ENCODE results near the gene TNP1.

Gene TNP1, protein sequence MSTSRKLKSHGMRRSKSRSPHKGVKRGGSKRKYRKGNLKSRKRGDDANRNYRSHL

DNA sequence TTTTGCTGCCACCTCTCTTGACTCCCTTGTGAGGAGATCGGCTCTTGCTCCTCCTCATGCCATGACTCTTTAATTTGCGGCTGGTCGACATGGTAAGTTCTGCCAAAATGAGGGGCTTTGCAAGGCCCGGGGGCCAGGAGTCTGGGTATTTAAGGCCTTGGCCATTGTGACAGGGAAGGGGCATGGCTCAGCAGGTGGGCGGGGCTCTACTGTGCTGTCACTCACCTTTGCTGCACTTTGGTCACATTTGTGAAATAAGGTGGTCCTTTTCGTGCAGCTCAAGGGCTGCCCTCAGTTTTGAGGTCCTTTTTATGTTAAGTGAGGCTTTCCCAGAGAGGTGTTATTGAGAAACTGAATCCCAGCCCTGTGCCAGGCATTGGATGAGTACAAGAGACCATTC is at the start of gene TNP1:
Gene TNP1, minus strand, starts transcription at position 121 of the 400 bp plus-strand sequence. Its CDS starts 30 bp downstream, at position 91.
- no peak for DNase-seq

DNA sequence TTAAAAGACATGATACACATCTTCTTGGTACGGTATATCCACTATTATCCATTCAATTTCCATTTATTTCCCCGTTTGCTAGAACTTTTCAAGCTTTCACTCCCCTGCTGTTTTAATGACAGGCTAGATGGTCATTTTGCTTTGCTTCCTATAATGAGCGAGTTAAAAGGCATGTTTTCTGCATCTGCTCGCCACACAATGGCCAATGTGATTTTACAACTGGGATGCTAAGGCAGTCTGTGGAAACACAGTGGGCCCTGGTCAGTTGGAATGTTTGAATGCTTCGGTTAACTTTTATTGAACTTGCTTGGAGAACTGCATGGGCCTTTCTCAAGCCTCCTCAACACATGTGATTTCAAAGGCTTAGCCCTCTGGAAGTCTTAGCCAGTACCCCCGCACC is 48.4 kb upstream of the TNP1 start:
- no peak for DNase-seq

DNA sequence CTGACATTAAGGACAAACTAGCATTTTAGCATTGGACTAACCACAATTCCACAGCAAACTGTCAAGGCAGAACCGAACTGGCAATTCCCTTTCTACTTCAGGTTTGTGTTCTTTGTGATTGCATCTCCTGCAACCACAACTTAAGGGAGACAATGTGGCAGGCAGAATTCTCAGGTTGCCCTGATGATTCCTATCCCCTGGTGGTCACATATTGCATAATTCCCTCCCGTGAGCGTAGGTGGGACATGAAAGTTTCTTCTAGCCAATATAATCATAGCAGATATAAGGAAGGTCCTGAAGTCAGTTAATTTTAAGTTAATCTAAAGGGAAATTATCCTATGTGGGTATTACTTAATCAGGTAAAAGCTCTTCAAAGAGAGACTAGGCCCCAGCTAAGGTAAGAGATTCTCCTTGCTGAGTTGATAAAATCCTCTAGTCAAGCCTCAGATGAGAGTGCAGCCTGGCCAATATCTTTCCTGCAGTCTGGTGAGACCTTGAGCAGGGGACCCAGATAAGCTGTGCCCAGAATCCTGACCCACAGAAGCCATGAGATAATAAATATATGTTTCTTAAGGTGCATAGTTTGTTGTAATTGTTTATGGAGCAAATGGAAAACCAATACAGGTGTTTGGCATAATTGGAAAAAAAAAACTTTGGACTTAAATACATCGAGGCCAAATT is 45.9 kb upstream of the TNP1 start:
- no peak for DNase-seq

DNA sequence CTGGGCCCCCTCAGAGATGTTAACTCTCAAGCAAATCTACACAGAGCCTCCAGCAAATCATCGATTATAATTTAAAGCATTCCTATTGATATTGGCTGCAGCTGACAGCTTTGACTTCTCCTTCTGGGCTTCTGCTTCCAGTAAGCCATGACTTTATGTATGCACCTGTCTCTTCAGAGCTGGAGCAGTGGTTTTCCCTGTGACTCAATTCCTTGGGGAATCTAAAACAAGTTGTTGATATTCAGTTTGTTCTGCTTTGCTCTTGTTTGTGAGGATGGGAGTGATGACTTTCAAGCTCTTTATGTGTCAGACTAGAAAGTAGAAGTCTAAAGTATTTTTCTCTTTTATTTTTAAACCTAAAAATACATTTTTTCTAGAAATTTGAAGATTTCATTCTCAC is 45.1 kb upstream of the TNP1 start:
- no peak for DNase-seq

DNA sequence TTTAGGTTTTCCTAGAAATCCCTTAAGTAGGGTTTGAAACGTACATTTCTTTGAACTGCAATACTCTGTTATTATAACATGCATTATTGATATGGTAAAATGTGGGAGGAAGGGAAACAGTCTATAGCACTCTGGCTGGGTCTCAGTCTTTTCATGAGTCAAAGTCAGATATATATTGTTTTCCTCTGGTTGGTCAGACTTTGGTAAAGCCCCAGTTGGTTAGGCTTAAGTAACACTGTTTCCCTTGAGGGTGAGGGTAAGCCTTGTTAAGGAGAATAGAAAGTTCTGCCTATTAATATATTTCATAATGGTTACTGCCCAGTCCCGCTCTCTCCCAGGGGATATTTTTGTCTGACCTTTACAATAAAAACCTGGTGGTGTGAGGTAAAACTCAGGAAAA is 44.7 kb upstream of the TNP1 start:
- no peak for DNase-seq

DNA sequence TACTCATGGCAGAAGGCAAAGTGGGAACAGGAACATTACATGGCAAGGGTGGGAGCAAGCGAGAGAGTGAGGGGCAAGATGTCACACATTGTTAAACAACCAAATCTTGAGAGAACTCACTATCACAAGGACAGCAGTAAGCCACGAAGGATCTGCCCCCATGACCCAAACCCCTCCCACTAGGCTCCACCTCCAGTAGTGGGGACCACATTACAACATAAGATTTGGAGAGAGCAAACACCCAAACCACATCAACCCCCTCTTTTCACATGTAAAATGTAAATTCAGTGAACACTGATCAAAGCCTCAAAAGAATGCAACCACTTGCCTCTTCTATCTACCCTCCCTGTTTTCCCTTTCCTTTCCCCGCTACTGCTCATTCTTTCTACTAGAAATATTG is 43.6 kb upstream of the TNP1 start:
- no peak for DNase-seq

DNA sequence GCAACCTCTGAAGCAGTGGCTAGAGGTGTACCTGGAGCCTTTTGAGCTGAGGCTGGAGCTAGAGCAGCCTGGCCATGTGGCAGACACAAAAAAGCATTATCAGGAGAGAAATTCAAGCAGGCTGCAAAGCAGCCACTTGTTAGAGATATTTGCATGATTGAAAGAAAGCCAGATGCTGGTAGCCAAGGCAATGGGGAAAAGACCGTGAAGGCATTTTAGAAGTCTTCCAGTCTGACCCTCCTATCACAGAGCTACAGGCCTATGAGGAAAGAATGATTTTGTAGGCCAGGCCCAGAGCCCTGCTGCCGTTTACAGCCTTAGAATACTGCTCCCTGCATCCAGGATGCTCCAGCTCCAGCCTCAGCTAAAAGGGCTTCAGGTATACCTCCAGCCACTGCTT is 41.4 kb upstream of the TNP1 start:
- DNase-seq, result no peak

DNA sequence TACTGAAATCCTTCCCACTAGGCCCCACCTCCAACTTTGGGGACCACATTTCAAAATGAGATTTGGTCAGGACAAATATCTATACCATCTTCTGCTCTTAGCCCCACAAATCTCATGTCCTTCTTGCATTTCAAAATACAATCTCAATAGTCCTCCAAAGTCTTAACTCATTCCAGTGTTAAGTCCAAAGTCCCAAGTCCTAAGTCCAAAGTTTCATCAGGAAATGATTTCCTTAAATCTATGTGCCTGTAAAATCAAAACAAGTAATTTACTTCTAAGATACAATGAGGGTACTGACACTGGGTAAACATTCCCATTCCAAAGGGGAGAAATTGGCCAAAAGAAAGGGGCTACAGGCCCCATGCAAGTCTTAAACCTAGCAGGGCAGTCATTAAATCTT is 40.5 kb upstream of the TNP1 start:
- no peak for DNase-seq

DNA sequence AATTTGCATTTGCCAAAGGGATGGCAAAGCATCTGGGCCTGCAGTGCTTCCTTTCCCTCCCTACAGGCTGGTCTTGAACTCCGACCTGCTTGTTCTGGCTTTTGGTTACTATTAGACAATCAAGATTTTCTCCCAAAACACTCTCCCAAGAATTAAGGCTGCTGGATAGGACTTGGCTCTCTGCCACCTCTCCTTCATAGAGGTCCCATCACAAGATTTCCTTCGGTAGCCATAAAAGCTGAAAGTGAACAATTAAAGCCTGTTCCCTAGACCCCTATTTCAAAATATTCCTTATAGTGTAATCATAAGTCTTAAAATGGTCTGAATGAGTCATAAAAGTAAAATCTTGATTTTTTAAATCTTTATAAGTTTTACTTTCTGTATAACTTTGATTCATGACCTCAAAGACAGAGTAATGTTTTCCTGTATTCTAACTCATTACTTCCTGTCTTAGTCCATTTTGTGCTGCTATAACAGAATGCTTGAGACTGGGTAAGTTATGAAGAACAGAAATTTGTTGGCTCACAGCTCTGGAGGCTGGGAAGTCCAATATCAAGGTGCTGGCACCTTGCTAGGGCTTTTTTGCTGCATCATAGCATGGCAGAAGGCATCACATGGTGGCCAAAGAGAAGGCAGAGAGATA is 37.8 kb upstream of the TNP1 start:
- no peak for DNase-seq

DNA sequence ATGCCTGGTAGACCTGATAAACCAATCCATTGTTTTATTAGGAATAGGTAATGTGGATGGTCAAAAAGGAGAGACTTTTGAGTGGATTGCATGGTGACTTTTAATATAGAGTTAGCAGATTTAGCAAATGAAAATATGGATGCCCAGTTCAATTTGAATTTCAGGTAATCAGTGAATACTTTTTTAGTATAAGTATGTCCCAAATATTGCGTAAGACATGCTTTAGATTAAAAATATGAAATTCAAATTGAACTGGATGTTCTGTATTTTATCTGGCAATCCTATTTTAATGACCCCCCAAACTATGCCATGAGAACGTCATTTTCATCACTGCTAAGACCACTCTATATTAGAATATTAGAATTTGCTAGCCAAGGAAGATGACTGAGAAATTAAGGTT is 30.3 kb upstream of the TNP1 start:
- DNase-seq, result no peak

DNA sequence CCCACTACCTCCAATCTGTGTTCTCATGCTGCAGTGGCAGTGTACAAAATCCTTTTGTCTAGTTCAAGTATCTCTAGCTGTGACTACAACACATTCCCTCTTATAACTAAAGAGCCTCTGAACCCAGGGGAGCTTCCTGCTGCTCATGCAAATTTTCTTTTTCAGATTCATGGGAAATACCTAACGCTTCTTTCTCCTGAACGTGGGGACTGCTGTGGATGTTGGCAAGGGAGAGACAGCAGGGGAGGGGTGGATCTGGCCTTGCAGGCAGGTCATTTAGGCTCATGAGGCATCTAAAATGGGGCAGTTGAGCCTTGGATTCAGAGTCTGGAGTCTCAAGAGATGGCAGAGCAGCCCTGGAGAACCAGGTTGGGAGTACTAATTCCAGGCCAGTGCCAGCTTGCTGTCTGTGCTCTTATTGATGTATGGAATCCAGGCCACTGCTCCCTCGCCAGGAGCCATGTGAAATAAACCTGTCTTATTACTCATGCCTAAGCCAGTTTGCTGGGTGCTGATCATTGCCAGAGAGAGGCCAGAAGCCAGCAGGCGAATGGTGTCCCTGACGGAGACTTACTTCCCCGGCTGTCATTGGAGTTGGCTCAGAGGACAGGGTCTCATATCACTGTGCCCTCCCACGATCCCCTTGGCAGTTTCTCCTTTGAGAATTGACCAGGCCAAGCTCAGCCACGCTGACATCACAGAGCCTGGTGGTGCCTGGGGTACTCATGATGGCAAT is 29.2 kb upstream of the TNP1 start:
- no peak for DNase-seq

DNA sequence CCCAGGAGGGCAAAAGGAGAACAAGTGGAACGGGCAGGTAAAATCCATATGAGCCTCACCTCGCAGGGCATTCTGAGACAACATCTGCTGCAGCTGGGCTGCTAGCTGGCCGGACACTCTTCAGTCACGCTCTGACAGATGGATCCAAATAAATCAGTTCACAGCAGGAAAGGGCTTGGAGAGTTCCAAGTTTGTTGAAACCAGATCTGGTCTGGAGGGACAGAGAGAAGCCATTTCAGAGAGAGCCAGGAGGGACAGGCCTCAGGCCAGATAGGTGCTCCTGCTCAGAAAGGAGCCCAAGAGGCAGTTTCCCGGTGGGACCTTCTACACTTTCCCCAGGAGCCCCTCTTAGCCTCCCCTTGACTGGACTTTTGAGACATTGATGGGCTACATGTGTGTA is 28.2 kb upstream of the TNP1 start:
- DNase-seq, result no peak

DNA sequence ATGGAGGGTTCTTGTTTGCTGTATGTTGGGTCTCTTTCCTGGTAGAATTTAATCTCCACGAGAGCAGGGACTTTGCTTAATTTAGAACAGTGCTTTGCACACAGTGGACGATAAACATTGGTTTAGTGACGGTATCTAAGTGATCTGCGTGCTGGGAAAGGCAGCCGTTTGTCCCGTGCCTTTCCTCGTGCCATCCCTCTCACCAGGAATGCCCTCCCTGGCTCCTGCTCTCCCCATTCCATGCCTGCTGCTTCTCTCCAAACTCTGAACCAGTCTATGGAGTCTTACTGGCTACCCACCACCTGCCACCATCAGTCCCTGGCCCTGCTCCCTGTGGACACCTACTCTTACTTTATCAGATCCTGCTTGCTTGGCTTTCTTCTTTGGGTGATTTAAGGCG is 27.3 kb upstream of the TNP1 start:
- DNase-seq, result no peak

DNA sequence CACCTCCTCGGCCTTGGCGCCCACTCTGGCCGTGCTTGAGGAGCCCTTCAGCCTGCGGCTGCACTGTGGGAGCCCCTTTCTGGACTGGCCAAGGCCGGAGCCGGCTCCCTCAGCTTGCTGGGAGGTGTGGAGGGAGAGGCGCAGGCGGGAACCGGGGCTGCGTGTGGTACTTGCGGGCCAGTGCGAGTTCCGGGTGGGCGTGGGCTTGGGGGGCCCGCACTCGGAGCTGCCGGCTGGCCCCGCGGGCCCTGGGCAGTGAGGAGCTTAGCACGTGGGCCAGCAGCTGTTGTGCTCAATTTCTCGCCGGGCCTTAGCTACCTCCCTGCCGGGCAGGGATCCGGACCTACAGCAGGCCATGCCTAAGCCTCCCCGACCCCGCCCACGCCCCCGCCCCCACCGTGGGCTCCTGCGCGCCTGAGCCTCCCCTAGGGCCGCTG is 25.3 kb upstream of the TNP1 start:
- no peak for DNase-seq

DNA sequence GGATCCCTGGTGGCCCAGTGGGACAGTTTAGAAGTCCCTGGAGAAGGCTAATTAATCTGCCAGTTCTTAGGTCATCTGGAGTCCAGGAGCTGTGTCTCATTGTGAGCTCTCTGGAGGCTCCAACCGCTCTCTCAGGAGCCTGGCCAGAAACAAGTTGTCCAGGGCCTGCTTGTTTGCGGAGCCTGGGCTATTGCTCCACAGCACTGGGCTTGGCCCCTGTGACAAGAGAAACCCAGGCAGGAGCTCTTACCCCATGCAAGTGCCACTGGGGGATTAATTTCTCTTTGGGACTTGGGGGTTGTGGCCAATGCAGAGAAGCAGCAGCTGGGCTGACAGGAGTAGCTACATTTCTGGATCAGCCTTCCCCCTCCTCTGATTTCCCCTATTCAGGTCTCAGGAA is 24.5 kb upstream of the TNP1 start:
- DNase-seq, result no peak

DNA sequence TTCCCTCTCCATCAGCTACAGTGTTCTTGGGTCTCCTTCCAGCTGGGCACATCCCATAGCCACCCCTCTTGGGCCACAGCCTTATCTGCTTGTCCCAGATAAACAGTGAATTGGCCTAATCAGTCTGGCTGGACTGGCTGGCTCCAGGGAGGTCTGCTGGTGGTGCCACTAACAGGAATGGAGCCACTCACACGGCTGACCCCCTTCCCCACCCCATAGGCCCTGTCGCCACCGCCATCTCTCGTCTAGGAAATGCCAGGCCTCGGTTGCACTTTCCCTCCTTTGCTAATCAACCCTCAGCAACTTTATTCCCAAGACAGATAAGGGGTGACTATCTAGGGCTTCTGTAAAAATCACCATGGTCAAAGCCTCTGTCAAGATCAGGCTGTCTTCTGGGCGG is 23.0 kb upstream of the TNP1 start:
- no peak for DNase-seq

DNA sequence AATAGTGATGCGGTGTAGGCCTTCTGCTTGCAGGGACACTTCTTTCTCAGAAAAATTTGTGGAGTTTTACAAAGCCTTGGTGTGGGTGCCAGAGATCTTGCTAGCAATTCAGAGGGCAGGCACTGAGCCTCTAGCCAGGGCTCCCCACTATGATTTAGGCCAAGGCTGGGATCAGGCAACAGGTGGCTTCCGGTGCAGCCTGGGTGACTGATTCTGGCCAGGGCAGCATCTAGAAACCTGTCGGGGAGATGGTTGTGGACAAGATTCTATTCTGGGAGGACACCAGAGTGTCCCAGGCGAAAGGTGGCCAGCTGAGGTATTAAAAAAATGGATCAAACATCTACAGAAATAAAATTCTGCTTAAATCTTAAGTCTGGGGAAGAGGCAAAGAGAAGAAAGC is 21.5 kb upstream of the TNP1 start:
- no peak for DNase-seq

DNA sequence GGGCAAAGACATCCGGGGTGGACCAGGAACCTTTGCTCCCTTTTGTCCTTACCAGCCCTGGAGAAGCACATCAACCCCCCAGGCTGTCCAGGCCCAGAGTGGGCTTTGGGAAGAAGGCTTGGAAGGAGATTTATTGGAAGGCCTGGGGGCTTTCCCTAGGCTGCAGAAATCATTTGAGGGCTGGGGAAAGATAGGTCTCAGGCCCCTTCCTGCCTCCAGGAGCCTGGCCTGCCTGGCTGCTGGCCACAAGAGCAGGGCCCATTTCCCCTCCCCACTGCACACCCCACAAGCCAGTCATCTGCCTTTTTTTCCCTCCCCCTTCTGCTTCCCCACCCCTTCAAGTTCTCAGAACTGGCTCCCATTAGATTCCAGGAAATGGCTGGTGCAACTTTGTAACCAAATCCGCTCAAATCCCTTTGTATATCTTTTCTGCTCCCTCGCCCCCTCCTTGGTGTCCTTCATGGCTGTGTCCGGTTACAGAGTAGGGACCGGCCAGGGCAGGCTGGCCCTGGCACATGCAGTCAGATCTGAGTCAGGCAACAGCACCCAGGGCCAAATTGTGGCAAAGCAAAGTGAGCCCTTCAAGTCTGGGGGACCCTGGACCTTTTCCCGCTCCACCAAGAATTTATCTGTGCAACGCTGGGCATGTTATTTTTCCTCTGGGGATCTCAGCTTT is 20.8 kb upstream of the TNP1 start:
- no peak for DNase-seq

DNA sequence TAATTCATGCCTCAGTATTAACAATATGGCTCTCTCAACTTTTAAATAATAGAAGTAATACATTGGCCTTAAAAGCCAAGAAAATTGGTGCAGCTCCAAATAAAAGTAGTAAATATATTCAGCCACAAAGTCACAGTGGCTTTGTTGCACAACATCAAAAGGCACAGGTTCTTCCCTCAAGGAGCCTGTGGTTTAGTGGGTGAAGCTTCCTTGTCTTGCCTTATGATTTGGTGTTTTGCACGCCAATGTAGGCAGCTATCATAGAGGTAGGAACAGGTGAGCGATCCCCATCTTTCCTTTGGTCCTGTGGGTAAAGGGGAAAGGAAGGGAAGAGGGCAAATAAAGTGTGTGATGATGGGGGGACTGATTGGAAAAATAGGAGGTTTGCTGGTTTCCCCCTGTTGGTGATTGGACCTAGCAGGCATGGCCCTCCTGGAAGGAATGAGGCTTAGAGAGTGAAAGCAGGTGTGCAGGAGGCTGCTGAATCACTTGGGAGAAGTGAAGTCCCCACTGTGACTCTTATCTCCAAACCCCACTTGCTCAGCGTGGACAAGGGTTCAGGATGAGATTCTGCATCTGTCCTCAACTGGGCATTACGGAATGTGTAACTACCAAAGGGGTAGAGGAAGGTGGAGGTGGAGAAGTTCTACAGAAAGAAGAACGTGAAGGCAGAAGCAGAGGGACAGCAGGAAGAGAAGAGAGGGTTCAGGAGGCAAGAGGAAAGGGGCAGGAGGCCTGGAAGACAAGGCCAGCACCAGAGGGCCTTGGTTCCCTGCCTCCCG is 20.1 kb upstream of the TNP1 start:
- DNase-seq, result no peak

DNA sequence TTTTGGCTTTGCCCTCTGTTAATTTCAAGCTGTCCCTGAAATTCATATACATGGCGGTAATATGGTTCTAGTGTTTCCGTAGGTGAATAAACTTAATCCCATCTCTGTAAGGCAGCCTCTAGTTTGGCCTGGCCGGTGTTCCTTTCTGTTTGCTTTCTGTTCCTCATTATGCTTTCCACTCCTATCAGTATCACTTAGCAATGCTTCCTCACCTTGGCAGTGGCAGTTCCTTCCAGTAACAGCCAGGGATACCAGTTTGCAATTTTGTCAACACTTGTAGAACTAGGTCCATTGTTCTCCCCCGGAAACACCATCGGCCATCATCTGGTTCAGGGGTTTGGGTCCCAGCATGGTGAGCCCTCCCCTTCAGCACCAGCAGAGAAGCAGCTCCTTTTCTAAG is 18.2 kb upstream of the TNP1 start:
- no peak for DNase-seq

DNA sequence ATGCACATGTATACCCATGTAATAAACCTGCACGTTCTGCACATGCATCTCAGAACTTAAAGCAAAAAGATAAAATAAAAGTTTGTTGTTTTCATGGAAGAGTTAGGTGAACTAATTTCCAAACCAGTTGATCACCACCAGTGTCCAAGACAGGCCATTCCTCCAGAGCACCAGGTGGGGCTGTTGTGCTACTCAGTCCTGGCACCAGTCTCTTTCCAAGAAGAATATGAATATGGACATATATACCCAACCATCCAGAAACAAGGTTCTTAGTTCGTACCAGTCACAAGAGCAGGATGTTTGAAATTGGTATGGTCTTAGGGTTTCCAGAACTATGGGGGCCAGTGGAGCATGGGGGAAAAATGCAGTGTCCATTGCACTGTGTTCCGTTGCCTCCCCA is 17.2 kb upstream of the TNP1 start:
- no peak for DNase-seq

DNA sequence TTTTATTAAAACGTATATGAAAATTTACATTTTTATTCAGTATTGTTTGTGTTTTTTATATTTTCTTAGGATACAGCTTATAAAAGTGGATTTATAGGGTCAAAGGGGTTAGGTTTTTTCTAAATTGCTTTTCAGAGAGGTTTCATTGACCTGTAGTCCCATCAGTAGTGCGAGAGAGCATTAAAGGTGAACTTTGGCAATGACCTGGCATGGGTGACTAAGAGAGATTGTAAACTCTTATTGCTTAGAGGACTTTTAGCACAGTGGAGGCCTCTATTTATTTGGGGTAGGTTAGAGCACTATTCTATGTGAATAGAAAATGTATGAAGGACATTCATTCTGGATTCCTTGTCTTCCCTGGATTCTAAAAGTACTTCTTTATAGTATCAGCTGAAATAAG is 16.0 kb upstream of the TNP1 start:
- no peak for DNase-seq

DNA sequence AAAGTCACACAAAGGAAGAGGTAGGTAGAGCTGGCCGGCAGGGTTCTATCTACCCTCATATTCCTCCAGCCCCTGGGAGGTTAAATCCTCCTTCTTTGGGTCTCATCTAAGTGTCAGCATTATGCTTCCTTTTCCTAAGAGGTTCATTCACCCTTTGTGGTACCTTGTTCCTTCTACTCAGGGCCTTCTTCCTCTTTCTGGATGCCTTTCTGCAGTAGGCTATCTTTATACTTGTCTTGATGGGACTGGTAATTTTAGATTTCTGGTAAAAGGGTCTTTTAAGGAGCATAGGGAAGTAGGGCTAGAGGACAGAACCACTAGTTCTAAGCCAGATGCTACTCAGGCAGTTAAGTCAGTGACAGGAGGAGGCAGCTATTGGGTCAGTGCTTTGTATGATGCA is 13.7 kb upstream of the TNP1 start:
- no peak for DNase-seq
